CD8-positive, alpha-beta memory T cell (primary cell): ENCODE data around the gene LIN37. TPM values are rescaled to one million over a fixed set of nuclear protein-coding genes. Genes with fewer than 3 reads are reported as not detected.

Experiments used
- CTCF ChIA-PET: fragments of 350-600 bp; sonication (Branson Sonifier 250); formaldehyde crosslinking; loops from one replicate; lab custom pipeline; 2021; ENCODE audit warnings: antibody characterized with exemption; lab: Charles Lee
- POLR2A ChIA-PET: fragments of 350-600 bp; sonication (Branson Sonifier 250); formaldehyde crosslinking; loops from one replicate; lab custom pipeline; 2021; ENCODE audit warnings: antibody characterized with exemption; lab: Charles Lee
- DNase-seq, 5 donors: peaks; one replicate each; pipeline versions ENCODE4 v3.0.0 to v3.0.0-alpha.2; 2020 to 2022; ENCODE audit warnings: mixed read lengths in 1 of 5
- H3K27ac ChIP-seq: one replicate; pipeline ENCODE4 v1.7.0; 2013; ENCODE audit warnings: low read depth, mild to moderate bottlenecking, low read length, moderate library complexity
- H3K27me3 ChIP-seq: 2 replicates; pipeline ENCODE4 v1.7.0; 2013; ENCODE audit warnings: low read length, mild to moderate bottlenecking; ENCODE audit not compliant: insufficient read depth, poor library complexity, severe bottlenecking
- H3K36me3 ChIP-seq: 2 replicates; pipeline ENCODE4 v1.7.0; 2013; ENCODE audit warnings: mild to moderate bottlenecking, low read length, moderate library complexity; ENCODE audit not compliant: insufficient read depth
- H3K4me1 ChIP-seq: 2 replicates; pipeline ENCODE4 v1.7.0; 2013; ENCODE audit warnings: mild to moderate bottlenecking, low read length, moderate library complexity; ENCODE audit not compliant: insufficient read depth
- H3K4me3 ChIP-seq: 2 replicates; pipeline ENCODE4 v1.7.0; 2013; ENCODE audit warnings: mild to moderate bottlenecking, low read length
- H3K9me3 ChIP-seq: 2 replicates; pipeline ENCODE4 v1.7.0; 2013; ENCODE audit warnings: mild to moderate bottlenecking, low read length
- H3K27ac Mint-ChIP-seq, 8 donors: one replicate each; pipeline ENCODE4 v1.8.0; 2020 to 2021; ENCODE audit warnings: mixed read lengths in 8 of 8, mild to moderate bottlenecking in 6 of 8, inconsistent platforms in 3 of 8, moderate library complexity in 3 of 8
- H3K27me3 Mint-ChIP-seq, 2 donors: one replicate each; pipeline ENCODE4 v1.8.0; 2020 to 2021; ENCODE audit warnings: mixed read lengths in 2 of 2, mild to moderate bottlenecking in 1 of 2, moderate library complexity in 1 of 2
- H3K36me3 Mint-ChIP-seq, 3 donors: one replicate each; pipeline ENCODE4 v1.8.0; 2020 to 2021; ENCODE audit warnings: mixed read lengths in 3 of 3, inconsistent platforms in 1 of 3, mild to moderate bottlenecking in 1 of 3
- H3K4me1 Mint-ChIP-seq, 3 donors: one replicate each; pipeline ENCODE4 v1.8.0; 2020 to 2021; ENCODE audit warnings: mixed read lengths in 3 of 3, inconsistent platforms in 1 of 3, mild to moderate bottlenecking in 1 of 3
- H3K4me3 Mint-ChIP-seq, 7 donors: one replicate each; pipeline ENCODE4 v1.8.0; 2020 to 2021; ENCODE audit warnings: mixed read lengths in 7 of 7, mild to moderate bottlenecking in 6 of 7, moderate library complexity in 4 of 7, inconsistent platforms in 2 of 7
- H3K9me3 Mint-ChIP-seq, 5 donors: one replicate each; pipeline ENCODE4 v1.8.0; 2020 to 2022; ENCODE audit warnings: mixed read lengths in 5 of 5, mild to moderate bottlenecking in 3 of 5, moderate library complexity in 2 of 5, inconsistent platforms in 1 of 5
- polyA plus RNA-seq: library from polyadenylated mRNA; unstranded; fragments of 300-500 nt; fragmentation: Illumina TruSeq; gene quantifications from one replicate; pipeline ENCODE4 v1.2.3, GENCODE V29; 2021
- total RNA-seq, 2 experiments: library from RNA; stranded (reverse); gene quantifications; one replicate each; pipeline ENCODE4 v1.2.3, GENCODE V29; 2021

LIN37 gene
- total and polyA plus RNA-seq, 3 experiments from 2014 or later: 8.8 to 12.7 (median 10.5) TPM

GRCh38 chr19:35756377-35757230 is 8.2 kb downstream of the LIN37 start, which contains the start of gene HSPB6:
Gene HSPB6 (minus strand): TSS chr19:35757029. CDS start chr19:35757008, 21 bp downstream.
- peak within 1 kb of the TSS; percentile 67 for H3K27ac ChIP-seq
- ChIA-PET POLR2A (interaction anchor here (1.0 to 1.4 kb wide), 3 partner anchors 8 to 16 kb away, joined by 3 to 5 read pairs (median 4); partner anchors contain the start of gene LIN37), CTCF (interaction anchor here (0.6 kb wide), 1 partner anchor 69 kb away, joined by 3 read pairs; no protein-coding TSS in a partner anchor)
- Mint-ChIP-seq H3K9me3 (peaks cover 0 to 2% (median 0%) of the 10 kb centered on the region in 5 donors), H3K4me3 (peak within 1 kb of the TSS; percentile 93 to 100 (median 95)), H3K4me1 (peaks cover 23 to 47% (median 24%) of the 10 kb centered on the region in 3 donors), H3K36me3 (peaks cover 3 to 45% (median 9%) of the 10 kb centered on the region in 3 donors), H3K27me3 (peaks cover 0 to 4% of the 10 kb centered on the region in 2 donors), H3K27ac (peak within 1 kb of the TSS; percentile 86 to 98 (median 94))
- no peak for DNase-seq
- no peaks in the 10 kb centered on the region for H3K27me3 ChIP-seq
- peaks cover 12% of the 10 kb centered on the region for H3K36me3 ChIP-seq
- H3K4me1 ChIP-seq: peaks cover 22% of the 10 kb centered on the region
- no peaks in the 10 kb centered on the region for H3K9me3 ChIP-seq
- H3K4me3 ChIP-seq: peak within 1 kb of the TSS; percentile 45

GRCh38 chr19:35757231-35757748 is 8.9 kb downstream of the LIN37 start:
- H3K36me3 ChIP-seq: peaks cover 12% of the 10 kb centered on the region

DNA sequence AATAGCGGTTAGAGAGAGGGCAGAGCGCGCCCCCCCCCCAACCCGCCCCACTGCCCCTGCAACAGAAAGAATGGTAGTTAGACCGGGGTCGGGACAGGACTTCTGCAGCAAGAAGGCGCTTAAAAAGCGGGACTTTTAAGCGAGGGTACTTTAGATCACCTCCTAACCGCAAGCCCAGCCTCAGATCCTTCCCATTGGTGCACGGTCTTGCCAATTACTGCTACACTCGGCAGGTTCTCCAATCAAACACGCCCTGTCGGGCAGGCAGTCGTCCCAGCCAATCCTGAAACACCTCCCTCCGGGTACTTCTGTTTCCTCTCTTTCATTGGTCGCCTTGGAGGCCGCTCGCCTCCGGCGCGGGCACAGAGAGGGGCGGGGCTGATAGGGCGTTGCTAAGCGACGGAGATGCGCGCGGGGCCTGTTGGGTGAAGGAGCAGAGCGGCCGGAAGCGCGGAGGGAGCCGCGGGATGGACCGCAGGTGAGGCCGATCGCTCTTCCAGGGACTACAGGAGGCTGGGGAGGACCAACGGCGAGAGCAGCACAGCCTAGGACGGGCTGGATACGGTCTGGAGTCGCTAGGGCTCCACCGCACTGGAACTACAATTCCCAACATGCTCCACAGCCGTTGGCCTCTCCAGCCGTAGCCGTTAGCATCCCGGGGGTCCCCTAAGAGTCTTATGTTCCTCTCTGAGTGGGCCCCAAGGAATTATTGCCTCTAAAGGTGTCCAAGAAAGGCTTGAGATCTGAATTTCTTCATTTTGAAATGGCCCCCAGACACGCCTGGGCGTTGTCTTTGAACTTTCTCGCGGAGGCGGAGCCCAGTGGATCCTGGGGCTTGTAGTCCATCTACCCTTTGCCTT is 9.6 kb downstream of the LIN37 start, which contains the start of gene PROSER3:
Gene PROSER3 (plus strand): TSS at position 428 of the 860 bp plus-strand sequence. CDS start 40 bp downstream, at position 468.
- DNase-seq: peak; percentile 94 to 99 (median 99)
- peak within 1 kb of the TSS; percentile 93 to 100 (median 95) for H3K4me3 Mint-ChIP-seq
- peaks cover 0 to 4% of the 10 kb centered on the region in 2 donors for H3K27me3 Mint-ChIP-seq
- no peaks in the 10 kb centered on the region for H3K9me3 ChIP-seq
- H3K4me1 Mint-ChIP-seq: peaks cover 23 to 47% (median 24%) of the 10 kb centered on the region in 3 donors
- peak within 1 kb of the TSS; percentile 100 for H3K4me3 ChIP-seq
- no peaks in the 10 kb centered on the region for H3K27me3 ChIP-seq
- peak within 1 kb of the TSS; percentile 86 to 98 (median 94) for H3K27ac Mint-ChIP-seq
- ChIA-PET CTCF (no interaction called here), POLR2A (interaction anchor here (0.7 to 1.4 kb wide), 4 partner anchors 10 to 201 kb away, joined by 3 to 5 read pairs (median 4); partner anchors contain the start of gene LIN37)
- H3K27ac ChIP-seq: peak within 1 kb of the TSS; percentile 99
- peaks cover 12% of the 10 kb centered on the region for H3K36me3 ChIP-seq
- peaks cover 0 to 2% (median 0%) of the 10 kb centered on the region in 5 donors for H3K9me3 Mint-ChIP-seq
- H3K4me1 ChIP-seq: peaks cover 22% of the 10 kb centered on the region
- peaks cover 3 to 44% (median 9%) of the 10 kb centered on the region in 3 donors for H3K36me3 Mint-ChIP-seq

More at GRCh38 chr19:35757231-35757748, 8.9 kb downstream of the LIN37 start:
- peaks cover 3 to 49% (median 9%) of the 10 kb centered on the region in 3 donors for H3K36me3 Mint-ChIP-seq
- peaks cover 0 to 4% of the 10 kb centered on the region in 2 donors for H3K27me3 Mint-ChIP-seq
- peaks cover 0 to 2% (median 0%) of the 10 kb centered on the region in 5 donors for H3K9me3 Mint-ChIP-seq
- H3K4me1 ChIP-seq: peaks cover 22% of the 10 kb centered on the region
- no peaks in the 10 kb centered on the region for H3K9me3 ChIP-seq
- CTCF ChIA-PET: no interaction called here
- POLR2A ChIA-PET: interaction anchor here (0.7 to 1.4 kb wide), 4 partner anchors 9 to 202 kb away, joined by 3 to 5 read pairs (median 4); partner anchors contain the start of gene LIN37
- peaks cover 23 to 47% (median 24%) of the 10 kb centered on the region in 3 donors for H3K4me1 Mint-ChIP-seq
- peak overlapping the region; percentile 67 for H3K27ac ChIP-seq
- peak overlapping the region; percentile 93 to 100 (median 95) for H3K4me3 Mint-ChIP-seq
- peak overlapping the region; percentile 45 for H3K4me3 ChIP-seq
- no peak for DNase-seq
- no peaks in the 10 kb centered on the region for H3K27me3 ChIP-seq
- peak overlapping the region in 6 of 8 donors; percentile 14 to 98 (median 94) for H3K27ac Mint-ChIP-seq

DNA sequence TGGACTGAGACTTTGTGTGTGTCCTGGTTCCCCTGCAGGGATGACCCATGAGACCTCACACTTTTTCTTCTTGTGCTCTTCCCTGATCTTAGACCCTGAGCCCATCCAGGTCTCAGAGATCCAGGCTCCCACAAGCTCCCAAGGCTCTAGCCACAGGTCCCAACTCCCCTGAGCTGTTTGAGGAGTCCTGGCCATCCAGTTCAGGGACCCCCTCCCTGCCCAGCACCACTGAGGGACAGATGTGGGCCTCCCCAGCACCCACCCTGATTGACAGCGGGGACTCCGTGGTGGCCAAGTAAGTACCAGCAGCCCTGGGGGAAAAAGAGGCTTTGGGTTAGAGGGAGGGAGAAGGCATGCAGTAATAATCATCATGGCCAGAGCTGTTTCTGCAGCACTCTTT is 11.3 kb downstream of the LIN37 start:
- Histone ChIP-seq H3K4me1 (peaks cover 22% of the 10 kb centered on the region), H3K4me3 (no peak overlapping the region), H3K9me3 (no peaks in the 10 kb centered on the region), H3K27me3 (no peaks in the 10 kb centered on the region), H3K27ac (no peak overlapping the region), H3K36me3 (peaks cover 5% of the 10 kb centered on the region)
- CTCF ChIA-PET: no interaction called here
- Mint-ChIP-seq H3K9me3 (peaks cover 0 to 2% (median 0%) of the 10 kb centered on the region in 5 donors), H3K4me1 (peaks cover 23 to 47% (median 24%) of the 10 kb centered on the region in 3 donors), H3K4me3 (peak overlapping the region in 6 of 7 donors; percentile 59 to 93 (median 68)), H3K27me3 (peaks cover 0 to 4% of the 10 kb centered on the region in 2 donors), H3K36me3 (peaks cover 0 to 37% (median 3%) of the 10 kb centered on the region in 3 donors), H3K27ac (peak overlapping the region in 4 of 8 donors; percentile 23 to 70 (median 49))
- no peak for DNase-seq
- POLR2A ChIA-PET: no interaction called here

DNA sequence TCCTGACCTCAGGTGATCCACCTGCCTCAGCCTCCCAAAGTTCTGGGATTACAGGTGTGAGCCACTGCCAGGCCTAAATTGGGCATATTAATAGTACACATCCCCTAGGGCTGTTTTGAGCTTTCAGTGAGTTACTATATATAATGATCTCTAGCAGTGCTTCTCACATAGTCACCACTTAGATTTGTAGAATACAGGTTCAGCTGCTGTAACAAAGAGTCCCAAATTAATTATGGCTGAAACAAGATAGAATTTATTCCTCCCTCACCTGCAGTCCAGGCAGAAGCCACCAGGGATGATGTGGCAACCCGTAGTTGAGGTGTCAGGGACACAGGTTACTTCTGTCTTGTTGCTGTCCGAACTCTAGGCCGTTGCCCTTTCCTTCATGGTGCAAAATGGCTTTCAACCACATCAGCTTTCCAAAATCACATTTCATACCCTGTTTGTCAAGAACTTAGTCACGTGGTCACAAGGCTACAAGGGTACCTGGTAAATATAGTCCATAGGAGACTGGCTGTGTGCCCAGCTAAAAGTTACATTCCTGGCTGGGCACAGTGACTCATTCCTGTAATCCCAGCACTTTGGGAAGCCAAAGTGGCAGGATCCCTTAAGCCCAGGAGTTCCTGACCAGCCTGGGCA is 12.5 kb downstream of the LIN37 start:
- no peak for DNase-seq
- peaks cover 0 to 44% (median 0%) of the 10 kb centered on the region in 3 donors for H3K36me3 Mint-ChIP-seq
- peaks cover 5% of the 10 kb centered on the region for H3K36me3 ChIP-seq
- peaks cover 20 to 41% (median 20%) of the 10 kb centered on the region in 3 donors for H3K4me1 Mint-ChIP-seq
- no peaks in the 10 kb centered on the region for H3K9me3 ChIP-seq
- CTCF ChIA-PET: no interaction called here
- no peak overlapping the region for H3K27ac ChIP-seq
- H3K27me3 Mint-ChIP-seq: peaks cover 0 to 2% of the 10 kb centered on the region in 2 donors
- peaks cover 0 to 2% (median 0%) of the 10 kb centered on the region in 5 donors for H3K9me3 Mint-ChIP-seq
- H3K4me1 ChIP-seq: peaks cover 22% of the 10 kb centered on the region
- no peaks in the 10 kb centered on the region for H3K27me3 ChIP-seq
- POLR2A ChIA-PET: no interaction called here
- H3K4me3 ChIP-seq: no peak overlapping the region
- H3K4me3 Mint-ChIP-seq: peak overlapping the region in 2 of 7 donors; percentile 13 to 61
- H3K27ac Mint-ChIP-seq: no peak overlapping the region

- no peak overlapping the region for H3K4me3 ChIP-seq
- DNase-seq: no peak
- ChIA-PET POLR2A (interaction anchor here (1.0 kb wide), 1 partner anchor 17 kb away, joined by 5 read pairs; no protein-coding TSS in a partner anchor), CTCF (no interaction called here)
- no peaks in the 10 kb centered on the region for H3K9me3 ChIP-seq
- H3K4me1 ChIP-seq: no peaks in the 10 kb centered on the region
- no peaks in the 10 kb centered on the region for H3K27me3 Mint-ChIP-seq
- H3K27ac Mint-ChIP-seq: no peak overlapping the region
- H3K36me3 Mint-ChIP-seq: peaks cover 0 to 55% (median 0%) of the 10 kb centered on the region in 3 donors
- no peaks in the 10 kb centered on the region for H3K27me3 ChIP-seq
- peaks cover 5% of the 10 kb centered on the region for H3K36me3 ChIP-seq
- no peak overlapping the region for H3K4me3 Mint-ChIP-seq
- H3K4me1 Mint-ChIP-seq: peaks cover 2 to 11% (median 3%) of the 10 kb centered on the region in 3 donors
- no peak overlapping the region for H3K27ac ChIP-seq
- H3K9me3 Mint-ChIP-seq: no peaks in the 10 kb centered on the region
Observed at GRCh38 chr19:35764432-35765315, 16.3 kb downstream of the LIN37 start.
